Fibroblast of the aortic adventitia (primary cell): ENCODE measurements around the gene HLA-G. TPM values are rescaled to one million over a fixed set of nuclear protein-coding genes. Genes with fewer than 3 reads are reported as not detected.
"Not testable (repeated sequence)": the region's sequence is repeated elsewhere in the genome, so short reads cannot be mapped to it uniquely, and the experiment has no call there.

Experiments
- DNase-seq: peaks from one replicate; pipeline ENCODE4 v3.0.0-alpha.2; 2010; ENCODE audit warnings: low read depth
- H3K4me3 ChIP-seq: 2 replicates; pipeline ENCODE4 v1.5.1; 2011; ENCODE audit warnings: low read depth, mild to moderate bottlenecking, control low read depth, low read length, moderate library complexity
- small RNA-seq: library from RNA; depleted of rRNA; stranded (forward); fragments of <200 nt; gene quantifications from one replicate; pipeline ENCODE3, GENCODE V24; 2012
- total RNA-seq: library from RNA; depleted of rRNA; stranded (reverse); fragments of >200 nt; gene quantifications from 2 replicates; pipeline ENCODE4 v1.2.3, GENCODE V29; 2012; ENCODE audit warnings: low replicate concordance
- TF ChIP-seq, protein P1 (sequence below): IDR thresholded peaks from 2 replicates; pipeline ENCODE4 v1.5.1; 2011; ENCODE audit warnings: mild to moderate bottlenecking, low read length, control low read depth, inconsistent platforms; ENCODE audit not compliant: insufficient read depth

Gene HLA-G
- total RNA-seq, 1 donor = not detected

DNA sequence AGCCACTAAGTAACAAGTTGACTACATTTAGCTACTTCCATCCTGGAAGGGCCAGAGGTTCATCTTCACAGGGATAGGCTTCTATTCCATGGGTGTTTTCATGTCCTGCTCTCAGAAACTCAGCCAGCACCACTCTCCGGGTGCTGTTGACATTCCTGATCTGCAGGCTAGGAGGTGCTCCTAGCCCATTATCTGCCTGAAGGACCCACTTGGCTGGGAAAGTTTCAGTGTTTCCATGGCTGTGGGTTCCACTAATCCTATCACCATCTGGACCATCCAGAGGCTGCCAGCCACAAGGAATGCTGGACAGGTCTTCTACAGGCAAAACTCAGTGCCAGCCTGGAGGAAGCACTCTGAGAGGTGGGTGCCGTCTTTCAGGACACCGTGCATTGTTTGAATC lies 45.2 kb downstream of the HLA-G start:
- TF ChIP-seq, protein P1, sequence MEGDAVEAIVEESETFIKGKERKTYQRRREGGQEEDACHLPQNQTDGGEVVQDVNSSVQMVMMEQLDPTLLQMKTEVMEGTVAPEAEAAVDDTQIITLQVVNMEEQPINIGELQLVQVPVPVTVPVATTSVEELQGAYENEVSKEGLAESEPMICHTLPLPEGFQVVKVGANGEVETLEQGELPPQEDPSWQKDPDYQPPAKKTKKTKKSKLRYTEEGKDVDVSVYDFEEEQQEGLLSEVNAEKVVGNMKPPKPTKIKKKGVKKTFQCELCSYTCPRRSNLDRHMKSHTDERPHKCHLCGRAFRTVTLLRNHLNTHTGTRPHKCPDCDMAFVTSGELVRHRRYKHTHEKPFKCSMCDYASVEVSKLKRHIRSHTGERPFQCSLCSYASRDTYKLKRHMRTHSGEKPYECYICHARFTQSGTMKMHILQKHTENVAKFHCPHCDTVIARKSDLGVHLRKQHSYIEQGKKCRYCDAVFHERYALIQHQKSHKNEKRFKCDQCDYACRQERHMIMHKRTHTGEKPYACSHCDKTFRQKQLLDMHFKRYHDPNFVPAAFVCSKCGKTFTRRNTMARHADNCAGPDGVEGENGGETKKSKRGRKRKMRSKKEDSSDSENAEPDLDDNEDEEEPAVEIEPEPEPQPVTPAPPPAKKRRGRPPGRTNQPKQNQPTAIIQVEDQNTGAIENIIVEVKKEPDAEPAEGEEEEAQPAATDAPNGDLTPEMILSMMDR = no peak
- no peak for DNase-seq
- H3K4me3 ChIP-seq = no peak overlapping the region

DNA sequence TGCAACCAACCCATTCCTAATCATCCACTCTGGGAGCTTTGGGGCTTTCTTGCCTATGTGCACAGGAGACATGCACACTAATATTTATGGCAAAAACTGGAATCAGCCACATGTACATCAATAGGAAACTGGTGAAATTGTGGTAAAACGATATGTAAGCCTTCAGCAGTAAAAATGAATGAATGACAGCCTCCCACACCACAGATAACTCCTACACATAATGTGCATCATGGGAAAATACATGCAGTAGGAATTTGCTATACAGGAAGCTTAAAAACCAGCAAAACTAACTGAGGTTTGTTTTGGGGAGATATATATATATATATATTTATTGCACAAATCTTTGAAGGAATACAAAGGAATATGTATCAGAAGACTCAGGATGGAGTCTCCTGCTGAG lies 47.6 kb downstream of the HLA-G start:
- DNase-seq = no peak
- no peak overlapping the region for H3K4me3 ChIP-seq
- TF ChIP-seq, protein P1 = no peak

DNA sequence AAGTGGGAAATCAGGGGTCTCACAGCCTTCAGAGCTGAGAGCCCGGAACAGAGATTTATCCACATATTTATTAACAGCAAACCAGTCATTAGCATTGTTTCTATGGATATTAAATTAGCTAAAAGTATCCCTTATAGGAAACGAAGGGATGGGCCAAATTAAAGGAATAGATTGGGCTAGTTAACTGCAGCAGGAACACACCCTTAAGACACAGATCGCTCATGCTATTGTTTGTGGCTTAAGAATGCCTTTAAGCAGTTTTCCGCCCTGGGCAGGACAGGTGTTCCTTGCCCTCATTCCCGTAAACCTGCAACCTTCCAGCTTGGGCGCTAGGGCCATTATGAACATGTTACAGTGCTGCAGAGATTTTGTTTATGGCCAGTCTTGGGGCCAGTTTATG lies 48.1 kb downstream of the HLA-G start:
- not testable (repeated sequence) for H3K4me3 ChIP-seq, DNase-seq

Small RNA genes lying within 50 kb of the gene (small RNA-seq; reads per million reads assigned to genes)
- gene MICG = not detected

Other genes with a start within 250 kb of the HLA-G start
- gene OR2H2, start 242.7 kb upstream of the HLA-G start, total RNA-seq = not detected in 2 replicates
- 11.7 and 19.2 TPM in 2 replicates for gene GABBR1, start 194.6 kb upstream of the HLA-G start, total RNA-seq
- gene MOG, start 170.7 kb upstream of the HLA-G start, total RNA-seq = not detected in 2 replicates
- 0.49 TPM in 1 of 2 replicates, not detected in the other for gene ZFP57, start 146.7 kb upstream of the HLA-G start, total RNA-seq
- gene HLA-F, start 104.4 kb upstream of the HLA-G start, total RNA-seq = 1.1 and 2.9 TPM in 2 replicates
- gene HLA-A, start 114.7 kb downstream of the HLA-G start, total RNA-seq = 184 and 391 TPM in 2 replicates
- gene POLR1H, start 233.4 kb downstream of the HLA-G start, total RNA-seq = 11.0 and 18.3 TPM in 2 replicates
- gene PPP1R11, start 239.4 kb downstream of the HLA-G start, total RNA-seq = 19.0 and 52.5 TPM in 2 replicates
- gene RNF39, start 247.9 kb downstream of the HLA-G start, total RNA-seq = not detected in 2 replicates